A204.1 (cell line): Measurements from ENCODE around the gene NTMT2.

Experiments
- FAIRE-seq: peaks from 2 replicates; lab custom pipeline; 2012; peaks lifted over from hg19 to GRCh38; lab: Jason Lieb, UNC

NTMT2 gene

GRCh38 chr1:170210142-170210541 is 64.4 kb downstream of the NTMT2 start:
- no peak for FAIRE-seq

- FAIRE-seq: no peak
Observed at GRCh38 chr1:170213596-170213995, 67.8 kb downstream of the NTMT2 start.

GRCh38 chr1:170214117-170215032 is 68.6 kb downstream of the NTMT2 start:
- no peak for FAIRE-seq

- no peak for FAIRE-seq
Observed at GRCh38 chr1:170215072-170215885, 69.5 kb downstream of the NTMT2 start.

- FAIRE-seq: peak; percentile 6
Observed at GRCh38 chr1:170217517-170218256, 71.9 kb downstream of the NTMT2 start.

GRCh38 chr1:170218257-170218650 is 72.5 kb downstream of the NTMT2 start:
- FAIRE-seq: no peak
